GM21360 (cell line): ENCODE data around the gene TBX18.

Experiments used
- ATAC-seq: cut with Tn5 transposase; IDR thresholded peaks from one replicate; pipeline ENCODE4 v1.9.1; 2021; ENCODE audit warnings: mild to moderate bottlenecking, moderate library complexity; ENCODE audit not compliant: unreplicated experiment

Gene TBX18

GRCh38 chr6:84752118-84752850, 12.1 kb downstream of the TBX18 start:
- ATAC-seq, result no peak

GRCh38 chr6:84749181-84749580, 15.2 kb downstream of the TBX18 start:
- ATAC-seq, result no peak

GRCh38 chr6:84748376-84748775, 16.0 kb downstream of the TBX18 start:
- ATAC-seq, result no peak

- ATAC-seq, result no peak
Observed at GRCh38 chr6:84743616-84744015, 20.8 kb downstream of the TBX18 start.

GRCh38 chr6:84740385-84740784, 24.0 kb downstream of the TBX18 start:
- ATAC-seq, result no peak

DNA sequence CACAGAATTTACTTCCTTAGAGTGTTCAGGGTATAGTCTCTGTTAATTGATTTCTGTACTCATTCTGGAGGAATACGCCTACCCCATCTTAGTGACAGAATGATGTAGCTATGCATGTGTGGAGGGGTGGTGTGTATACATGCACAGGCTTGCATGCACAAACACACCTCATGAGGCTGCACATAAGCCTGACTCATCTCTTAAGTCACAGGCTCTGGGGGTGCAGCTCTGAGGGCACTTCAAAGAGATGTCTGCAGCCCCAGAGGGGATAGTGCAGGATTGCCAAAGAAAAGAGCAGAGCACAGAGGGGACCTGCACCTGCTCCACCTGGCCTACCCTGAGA, 24.6 kb downstream of the TBX18 start:
- no peak for ATAC-seq

DNA sequence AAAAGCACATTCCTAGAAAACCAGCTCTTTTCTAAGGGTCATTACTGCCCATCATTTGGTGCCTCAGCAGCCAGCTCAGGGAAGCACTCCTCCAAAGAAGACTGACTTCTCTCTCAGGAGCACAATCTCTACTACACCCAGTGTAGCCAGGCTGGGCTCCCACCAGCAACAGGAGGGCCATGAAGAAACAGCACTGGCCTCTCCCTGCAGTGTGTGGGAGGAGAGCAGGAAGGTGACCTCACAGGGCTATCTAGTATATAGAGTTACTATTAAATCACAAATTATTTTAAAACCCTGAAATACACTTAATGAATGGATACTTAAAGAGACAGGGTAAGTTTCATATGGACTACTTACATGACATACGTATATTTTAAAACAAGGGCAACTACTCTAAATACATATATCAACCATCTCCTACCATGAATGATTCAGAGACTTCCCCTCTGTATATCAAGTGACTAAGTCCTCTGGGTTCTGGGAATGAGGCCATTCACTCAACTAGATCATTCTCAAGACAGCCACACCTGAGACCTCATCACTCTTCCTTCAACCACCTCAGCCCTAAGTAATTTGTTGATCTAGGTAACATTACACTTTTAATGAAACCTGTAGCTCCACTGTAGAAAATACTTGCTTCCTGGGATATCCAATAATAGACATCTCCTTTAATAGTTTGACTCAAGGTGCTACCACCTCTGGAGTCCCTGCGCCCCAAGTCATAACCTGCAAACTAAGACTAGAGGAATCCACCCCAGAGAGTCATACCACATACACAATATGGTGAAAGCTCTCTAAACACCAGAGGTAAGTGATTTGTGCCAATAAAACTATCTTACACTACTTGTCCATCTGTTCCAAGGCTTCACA, 25.2 kb downstream of the TBX18 start:
- no peak for ATAC-seq

GRCh38 chr6:84733889-84734288, 30.5 kb downstream of the TBX18 start:
- no peak for ATAC-seq

DNA sequence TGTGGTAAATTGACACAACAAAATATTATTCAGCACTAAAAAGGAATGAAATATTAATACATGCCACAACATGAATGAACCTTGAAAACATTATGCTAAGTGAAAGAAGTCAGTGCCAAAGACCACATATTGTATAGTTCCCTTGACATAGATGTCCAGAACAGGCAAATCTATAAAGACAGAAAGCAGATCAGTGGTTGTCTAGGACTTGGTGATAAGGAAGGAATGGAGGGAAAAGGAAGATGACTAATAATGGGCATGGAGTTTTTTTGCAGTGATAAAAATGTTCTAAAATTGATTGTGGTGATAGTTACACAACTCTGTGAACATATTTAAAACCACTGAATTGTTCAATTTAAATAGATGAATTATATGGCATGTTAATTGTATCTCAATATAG, 32.5 kb downstream of the TBX18 start:
- no peak for ATAC-seq

DNA sequence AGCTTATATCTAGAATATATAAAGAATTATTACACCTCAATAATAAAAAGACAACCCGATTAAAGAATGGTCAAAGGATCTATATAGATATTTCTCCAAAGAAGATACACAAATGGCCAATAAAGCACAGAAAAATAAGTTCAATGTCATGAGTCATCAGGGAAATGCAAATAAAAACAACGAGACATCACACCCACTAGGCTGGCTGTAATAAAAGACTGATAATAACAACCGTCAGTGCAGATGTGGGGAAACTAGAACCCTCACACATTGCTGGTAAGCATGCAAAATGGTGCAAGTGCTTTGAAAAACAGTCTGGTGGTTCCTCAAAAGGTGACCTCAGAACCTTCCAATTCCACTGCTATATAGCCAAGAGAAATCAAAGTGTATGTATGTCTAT, 33.0 kb downstream of the TBX18 start:
- ATAC-seq, result no peak

DNA sequence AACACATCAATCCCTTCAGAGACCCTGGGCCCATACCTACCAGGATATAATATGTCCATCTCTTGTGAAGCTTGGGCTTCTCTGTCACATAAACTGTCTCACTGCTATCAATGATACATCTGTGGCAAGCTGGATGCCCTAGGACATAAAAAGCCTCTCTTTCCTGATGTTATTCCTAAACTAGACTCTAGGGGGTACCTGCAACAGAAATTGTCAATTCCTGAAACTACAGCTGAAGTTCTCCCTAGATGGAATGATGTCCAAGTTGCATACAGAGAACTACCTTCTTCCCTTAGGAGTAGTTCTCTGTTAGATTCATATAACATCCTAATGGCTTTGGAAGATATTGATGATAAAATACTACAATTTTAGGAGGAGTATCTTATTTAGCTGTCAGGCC, 35.8 kb downstream of the TBX18 start:
- no peak for ATAC-seq

DNA sequence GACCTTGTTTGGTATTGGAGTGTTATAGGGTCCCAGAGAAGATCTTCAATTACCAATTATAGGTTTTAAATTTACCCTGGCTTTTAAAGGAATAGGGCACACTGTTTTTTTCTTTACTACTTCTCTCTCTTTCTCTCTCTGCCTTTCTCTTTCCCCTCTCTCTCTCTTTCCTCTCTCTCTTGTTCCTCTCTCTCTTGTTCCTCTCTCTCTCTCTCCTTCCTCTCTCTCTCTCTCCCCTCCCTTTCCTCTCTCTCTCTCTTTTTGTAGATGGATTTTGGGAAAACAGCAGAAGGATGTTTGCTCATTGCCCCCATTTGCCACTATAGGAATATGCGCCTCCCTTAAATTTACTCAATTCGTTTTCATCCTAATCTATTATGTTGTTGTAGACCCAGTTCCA, 45.2 kb downstream of the TBX18 start:
- ATAC-seq, result no peak

- no peak for ATAC-seq
Observed at GRCh38 chr6:84718038-84718955, 46.1 kb downstream of the TBX18 start.

GRCh38 chr6:84709121-84709520, 55.3 kb downstream of the TBX18 start:
- ATAC-seq, result no peak

- ATAC-seq, result no peak
Observed at GRCh38 chr6:84707171-84707570, 57.2 kb downstream of the TBX18 start.

GRCh38 chr6:84696166-84696565, 68.2 kb downstream of the TBX18 start:
- no peak for ATAC-seq

- ATAC-seq, result no peak
Observed at GRCh38 chr6:84691978-84692623, 72.3 kb downstream of the TBX18 start.

GRCh38 chr6:84688141-84688873, 76.1 kb downstream of the TBX18 start:
- no peak for ATAC-seq

DNA sequence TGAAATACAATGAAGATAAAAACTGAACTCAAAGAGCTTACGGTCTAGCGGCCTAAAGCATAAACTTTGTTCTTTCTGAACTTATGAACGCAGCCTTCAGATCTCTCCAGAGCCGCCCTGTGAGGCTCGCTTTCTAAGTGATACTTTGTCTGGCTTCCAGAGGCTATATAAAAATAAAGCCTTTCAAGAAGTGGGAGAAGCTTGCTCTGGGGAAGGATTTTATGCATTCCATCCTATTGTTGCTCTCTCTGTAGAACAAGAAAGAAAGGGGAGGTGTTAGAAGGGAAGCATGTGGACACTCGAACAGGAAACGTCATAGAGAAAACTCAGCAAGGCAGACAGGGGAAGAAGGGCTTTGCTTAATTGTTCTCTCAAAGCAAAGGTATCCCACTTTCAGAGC, 77.0 kb downstream of the TBX18 start:
- ATAC-seq, result no peak

GRCh38 chr6:84685983-84686584, 78.3 kb downstream of the TBX18 start:
- ATAC-seq, result peak; percentile 68
